Gastrocnemius medialis (tissue), 4 donors: Measurements from ENCODE around the gene JAKMIP1. TPM values are rescaled to one million over a fixed set of nuclear protein-coding genes. Genes with fewer than 3 reads are reported as not detected.

Experiments
- ATAC-seq, 2 donors: fragments of 150-250 bp; one replicate each; pipeline ENCODE4 v1.9.1; 2016
- DNase-seq, 2 donors: peaks; one replicate each; pipeline ENCODE4 v3.0.0-alpha.2; 2019
- H3K27ac ChIP-seq, 4 donors: fragments of 200-600 bp; sonication (generic); 1 replicate in 1 of 4; 2 replicates in 3 of 4; pipeline ENCODE4 v1.5.1; 2016 to 2018; ENCODE audit warnings: mild to moderate bottlenecking in 2 of 4, moderate library complexity in 1 of 4
- H3K27me3 ChIP-seq, 3 donors: fragments of 200-600 bp; sonication (generic) in 2 of 3; 1 replicate in 1 of 3; 2 replicates in 2 of 3; pipeline versions ENCODE4 v1.5.1 to v1.6.0; 2016 to 2019; ENCODE audit warnings: mild to moderate bottlenecking in 1 of 3, moderate library complexity in 1 of 3
- H3K36me3 ChIP-seq, 2 donors: fragments of 200-600 bp; sonication (generic) in 1 of 2; one replicate each; pipeline ENCODE4 v1.5.1; 2017 to 2018
- H3K4me1 ChIP-seq, 2 donors: fragments of 200-600 bp; sonication (generic) in 1 of 2; one replicate each; pipeline ENCODE4 v1.5.1; 2016 to 2017; ENCODE audit warnings: mild to moderate bottlenecking in 2 of 2
- H3K4me3 ChIP-seq, 4 donors: fragments of 200-600 bp; sonication (generic) in 3 of 4; 1 replicate in 1 of 4; 2 replicates in 3 of 4; pipeline ENCODE4 v1.5.1; 2016 to 2019; ENCODE audit warnings: mild to moderate bottlenecking in 2 of 4
- H3K9me3 ChIP-seq, 3 donors: fragments of 200-600 bp; sonication (generic) in 2 of 3; 1 replicate in 1 of 3; 2 replicates in 2 of 3; pipeline ENCODE4 v1.5.1; 2016 to 2019
- POLR2A ChIP-seq, 2 donors: fragments of 450-650 bp; IDR thresholded peaks; one replicate each; pipeline ENCODE4 v1.6.1; 2017; ENCODE audit warnings: antibody characterized with exemption in 2 of 2, mild to moderate bottlenecking in 2 of 2, moderate library complexity in 2 of 2
- in situ Hi-C, 4 donors: fragments of 200-750 bp; cut with MboI; loops; one replicate each; pipeline versions ENCODE4 v1.15.0 to v1.8.0; 2017; ENCODE audit warnings: low sequenced_read_pairs in 4 of 4
- intact Hi-C: fragments of 100-400 bp; cut with DNase I; formaldehyde crosslinking; loops from one replicate; pipeline ENCODE4 v1.15.1; 2023; ENCODE audit warnings: low total_unique reads
- total RNA-seq, 4 donors: library from RNA; depleted of rRNA; stranded (reverse); fragments of >200 nt; gene quantifications; one replicate each; pipeline versions ENCODE4 v1.1.0 to v1.2.3, GENCODE V29; 2016
- TF ChIP-seq, protein P1 (sequence below), 5 experiments: fragments of 450-650 bp in 3 of 5; fragments of 200-600 bp in 2 of 5; sonication (generic) in 2 of 5; IDR thresholded peaks in 4 of 5; conservative IDR thresholded peaks in 1 of 5; 1 replicate in 4 of 5; 2 replicates in 1 of 5; pipeline ENCODE4 v1.5.1; 2016 to 2019; ENCODE audit warnings: antibody characterized with exemption in 5 of 5, mild to moderate bottlenecking in 3 of 5, moderate library complexity in 3 of 5

The JAKMIP1 gene
- total RNA-seq, 4 donors from 2014 or later = 0.62 TPM; not detected in 3

DNA sequence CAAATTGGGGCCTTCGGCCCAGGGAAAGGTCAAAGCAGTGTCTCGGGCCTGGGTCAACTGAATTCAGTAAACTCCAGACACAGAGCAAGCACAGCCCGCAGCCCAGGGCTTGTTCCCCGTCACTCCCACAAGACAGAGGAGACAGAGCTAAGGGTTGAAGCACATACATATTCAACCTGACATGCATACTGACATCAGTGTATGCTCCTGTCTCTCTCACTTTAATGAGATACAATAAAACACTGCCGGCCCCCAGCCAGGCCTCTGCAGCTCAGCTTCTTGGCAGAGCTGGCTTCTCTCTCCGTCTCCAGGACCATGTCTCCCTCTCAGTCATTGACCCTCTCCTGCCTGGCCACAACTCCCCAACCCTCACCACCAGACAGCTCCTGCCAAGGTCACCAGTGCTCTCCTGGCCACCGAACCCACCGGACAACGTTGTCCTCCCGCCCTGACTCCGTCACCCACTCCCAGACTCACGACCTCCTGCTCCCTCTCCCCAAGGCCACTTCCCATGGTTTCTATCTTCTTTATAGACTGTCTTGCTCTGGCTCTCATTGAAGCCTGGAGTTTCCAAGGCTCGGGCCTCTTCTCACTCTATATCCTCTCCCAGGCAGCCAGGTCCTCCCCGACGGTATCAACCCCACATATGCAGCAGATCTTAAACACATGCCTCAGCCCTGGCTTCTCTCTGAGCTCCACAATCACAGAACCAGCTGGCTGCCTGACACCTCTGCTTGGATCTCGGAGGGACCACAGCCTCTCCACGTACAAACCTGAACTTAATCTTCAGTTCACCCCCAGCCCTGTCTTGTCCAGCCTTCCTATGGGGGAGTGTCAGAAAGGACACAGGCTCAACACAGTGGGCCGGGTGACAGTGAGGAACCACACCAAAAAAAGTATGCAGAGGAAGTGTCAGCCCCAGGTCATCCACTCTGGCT is 114.4 kb downstream of the JAKMIP1 start:
- Histone ChIP-seq H3K9me3 (no peaks in the 10 kb centered on the region), H3K36me3 (no peaks in the 10 kb centered on the region), H3K27ac (no peak overlapping the region), H3K4me3 (no peak overlapping the region), H3K27me3 (no peaks in the 10 kb centered on the region), H3K4me1 (no peaks in the 10 kb centered on the region)
- intact Hi-C loops = no loop called here
- no peak for ATAC-seq
- no peak for DNase-seq
- in situ Hi-C loops = no loop called here
- no peak for TF ChIP-seq POLR2A (IDR thresholded peaks at IDR 0.05)
- TF ChIP-seq, protein P1, sequence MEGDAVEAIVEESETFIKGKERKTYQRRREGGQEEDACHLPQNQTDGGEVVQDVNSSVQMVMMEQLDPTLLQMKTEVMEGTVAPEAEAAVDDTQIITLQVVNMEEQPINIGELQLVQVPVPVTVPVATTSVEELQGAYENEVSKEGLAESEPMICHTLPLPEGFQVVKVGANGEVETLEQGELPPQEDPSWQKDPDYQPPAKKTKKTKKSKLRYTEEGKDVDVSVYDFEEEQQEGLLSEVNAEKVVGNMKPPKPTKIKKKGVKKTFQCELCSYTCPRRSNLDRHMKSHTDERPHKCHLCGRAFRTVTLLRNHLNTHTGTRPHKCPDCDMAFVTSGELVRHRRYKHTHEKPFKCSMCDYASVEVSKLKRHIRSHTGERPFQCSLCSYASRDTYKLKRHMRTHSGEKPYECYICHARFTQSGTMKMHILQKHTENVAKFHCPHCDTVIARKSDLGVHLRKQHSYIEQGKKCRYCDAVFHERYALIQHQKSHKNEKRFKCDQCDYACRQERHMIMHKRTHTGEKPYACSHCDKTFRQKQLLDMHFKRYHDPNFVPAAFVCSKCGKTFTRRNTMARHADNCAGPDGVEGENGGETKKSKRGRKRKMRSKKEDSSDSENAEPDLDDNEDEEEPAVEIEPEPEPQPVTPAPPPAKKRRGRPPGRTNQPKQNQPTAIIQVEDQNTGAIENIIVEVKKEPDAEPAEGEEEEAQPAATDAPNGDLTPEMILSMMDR (IDR thresholded peaks at IDR 0.05 in 4 of 5, conservative IDR thresholded peaks at IDR 0.05 in 1 of 5) = no peak

DNA sequence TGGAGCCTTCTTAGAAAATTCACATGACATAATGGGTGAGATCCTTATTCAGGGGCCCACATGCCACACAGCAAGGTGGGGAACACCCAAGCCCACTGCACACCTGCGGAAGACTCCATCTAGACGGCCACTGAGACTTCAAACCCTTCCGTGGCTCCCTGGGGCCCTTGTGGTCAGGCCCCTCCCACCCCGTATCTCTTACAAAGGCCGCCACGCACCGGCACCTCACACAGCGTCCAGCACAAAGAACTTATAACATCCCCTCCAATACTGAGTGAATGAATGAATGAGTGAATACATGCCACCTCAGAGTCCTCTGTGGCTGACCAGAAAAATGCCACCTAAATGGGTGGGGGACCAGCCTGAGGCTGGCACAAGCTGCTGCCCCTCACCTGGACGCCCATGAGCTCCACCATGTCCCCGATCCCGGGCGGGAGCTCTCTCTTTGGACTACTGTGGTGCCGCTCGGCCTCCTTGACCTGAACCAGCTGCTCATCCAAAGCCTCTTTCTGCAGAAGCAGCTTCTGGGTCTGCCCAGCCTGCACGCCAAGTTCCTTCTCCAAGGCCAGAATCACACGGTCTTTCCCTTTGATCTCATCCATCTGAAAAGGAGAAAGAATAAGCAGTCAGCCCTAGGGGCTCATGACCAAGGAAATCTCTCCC is 115.2 kb downstream of the JAKMIP1 start:
- DNase-seq (no peak), ATAC-seq (no peak)
- in situ Hi-C loops (no loop called here), intact Hi-C loops (no loop called here)
- TF ChIP-seq POLR2A (IDR thresholded peaks at IDR 0.05) = no peak
- TF ChIP-seq, protein P1 (IDR thresholded peaks at IDR 0.05 in 4 of 5, conservative IDR thresholded peaks at IDR 0.05 in 1 of 5) = no peak
- Histone ChIP-seq H3K4me1 (no peaks in the 10 kb centered on the region), H3K9me3 (no peaks in the 10 kb centered on the region), H3K36me3 (no peaks in the 10 kb centered on the region), H3K27ac (no peak overlapping the region), H3K27me3 (no peaks in the 10 kb centered on the region), H3K4me3 (no peak overlapping the region)

DNA sequence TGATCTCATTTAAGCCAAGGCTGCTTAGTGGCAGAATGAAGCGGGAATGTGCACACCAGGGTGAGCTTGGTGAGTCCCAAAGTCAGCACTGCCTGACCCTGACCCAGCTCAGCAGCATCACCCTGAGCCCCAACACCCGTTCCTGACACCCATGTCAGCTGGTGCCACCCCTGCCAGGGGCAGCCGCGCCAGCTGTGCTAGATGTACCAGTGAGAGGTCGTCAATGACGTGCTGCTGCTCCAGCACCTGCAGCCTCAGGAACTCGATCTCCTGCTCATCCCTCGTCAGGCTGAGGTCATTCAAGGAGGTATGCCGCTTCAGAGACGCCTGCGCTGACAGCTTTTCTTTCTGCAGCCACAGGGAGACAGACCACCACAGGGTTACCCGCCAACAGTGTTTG is 120.4 kb downstream of the JAKMIP1 start:
- no peak for TF ChIP-seq POLR2A (IDR thresholded peaks at IDR 0.05)
- TF ChIP-seq, protein P1 (IDR thresholded peaks at IDR 0.05 in 4 of 5, conservative IDR thresholded peaks at IDR 0.05 in 1 of 5) = no peak
- H3K4me1 ChIP-seq = no peaks in the 10 kb centered on the region
- H3K9me3 ChIP-seq = no peaks in the 10 kb centered on the region
- no peak overlapping the region for H3K4me3 ChIP-seq
- H3K27ac ChIP-seq = no peak overlapping the region
- no peaks in the 10 kb centered on the region for H3K27me3 ChIP-seq
- ATAC-seq = no peak
- H3K36me3 ChIP-seq = no peaks in the 10 kb centered on the region
- in situ Hi-C loops (no loop called here), intact Hi-C loops (no loop called here)
- DNase-seq = no peak

DNA sequence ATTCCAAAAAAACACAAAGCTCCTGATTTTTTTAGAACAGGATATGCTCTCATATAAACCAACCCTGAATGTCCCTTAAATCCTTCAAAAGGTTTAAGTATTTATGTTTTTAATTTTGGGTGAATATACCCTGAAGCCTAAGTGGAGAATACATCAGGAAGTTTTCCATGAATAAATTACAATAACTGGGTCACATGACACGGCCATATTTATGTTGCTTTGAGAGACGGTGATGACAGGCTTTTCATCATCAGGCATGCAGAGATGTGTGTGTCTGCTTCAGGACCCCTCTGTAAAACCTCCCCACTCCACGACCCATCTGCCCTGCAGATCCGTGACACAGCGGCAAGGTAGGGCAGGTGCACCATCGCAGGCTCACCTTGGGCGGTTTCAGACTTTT is 121.8 kb downstream of the JAKMIP1 start:
- intact Hi-C loops = no loop called here
- DNase-seq = no peak
- H3K36me3 ChIP-seq = no peaks in the 10 kb centered on the region
- H3K9me3 ChIP-seq = no peaks in the 10 kb centered on the region
- no peak overlapping the region for H3K4me3 ChIP-seq
- H3K4me1 ChIP-seq = no peaks in the 10 kb centered on the region
- in situ Hi-C loops = no loop called here
- H3K27ac ChIP-seq = no peak overlapping the region
- no peaks in the 10 kb centered on the region for H3K27me3 ChIP-seq
- ATAC-seq = no peak
- TF ChIP-seq, protein P1 (IDR thresholded peaks at IDR 0.05 in 4 of 5, conservative IDR thresholded peaks at IDR 0.05 in 1 of 5) = no peak
- TF ChIP-seq POLR2A (IDR thresholded peaks at IDR 0.05) = no peak
